Dedifferentiated amniotic fluid mesenchymal stem cell (primary cell): ENCODE data around the gene MIB1.
"Not testable (repeated sequence)": the region's sequence is repeated elsewhere in the genome, so short reads cannot be mapped to it uniquely, and the experiment has no call there.

Experiments used
- DNase-seq: peaks from one replicate; pipeline ENCODE4 v3.0.0-alpha.2; 2016; ENCODE audit errors: extremely low spot score

Gene MIB1

DNA sequence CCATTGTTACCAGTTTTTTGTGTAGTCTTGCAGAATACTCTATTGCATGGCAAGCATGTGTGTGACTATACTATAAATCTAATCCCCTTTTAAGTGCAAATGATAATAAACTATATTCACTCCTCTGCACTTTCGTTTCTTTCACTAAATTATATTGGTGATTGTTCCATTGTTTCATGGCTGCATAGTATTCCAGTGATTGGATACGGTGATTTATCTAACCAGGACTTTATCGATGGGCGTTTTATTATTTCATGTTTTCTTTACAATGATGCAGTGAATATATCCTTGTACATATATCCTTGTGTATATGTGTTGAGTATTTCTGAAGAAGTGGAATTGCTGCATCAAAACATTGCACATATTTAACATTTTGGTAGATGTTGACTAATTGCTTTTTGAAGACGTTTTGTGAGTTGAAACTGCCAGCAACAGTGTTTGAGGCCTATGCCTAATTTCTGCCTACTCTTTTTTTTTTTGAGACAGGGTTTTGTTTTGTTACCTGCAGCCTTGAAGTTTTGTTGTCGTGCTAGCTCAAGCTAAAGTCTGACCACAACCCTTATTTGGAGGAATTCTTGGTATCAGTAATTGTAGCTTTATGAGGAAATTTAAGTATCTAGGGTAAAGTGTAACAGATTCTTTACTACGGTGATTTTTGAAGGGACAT lies 2.7 kb downstream of the MIB1 start:
- DNase-seq, result no peak

GRCh38 chr18:21745231-21745630 lies 4.6 kb downstream of the MIB1 start:
- no peak for DNase-seq

- no peak for DNase-seq
Observed at GRCh38 chr18:21747268-21747667, 6.7 kb downstream of the MIB1 start.

DNA sequence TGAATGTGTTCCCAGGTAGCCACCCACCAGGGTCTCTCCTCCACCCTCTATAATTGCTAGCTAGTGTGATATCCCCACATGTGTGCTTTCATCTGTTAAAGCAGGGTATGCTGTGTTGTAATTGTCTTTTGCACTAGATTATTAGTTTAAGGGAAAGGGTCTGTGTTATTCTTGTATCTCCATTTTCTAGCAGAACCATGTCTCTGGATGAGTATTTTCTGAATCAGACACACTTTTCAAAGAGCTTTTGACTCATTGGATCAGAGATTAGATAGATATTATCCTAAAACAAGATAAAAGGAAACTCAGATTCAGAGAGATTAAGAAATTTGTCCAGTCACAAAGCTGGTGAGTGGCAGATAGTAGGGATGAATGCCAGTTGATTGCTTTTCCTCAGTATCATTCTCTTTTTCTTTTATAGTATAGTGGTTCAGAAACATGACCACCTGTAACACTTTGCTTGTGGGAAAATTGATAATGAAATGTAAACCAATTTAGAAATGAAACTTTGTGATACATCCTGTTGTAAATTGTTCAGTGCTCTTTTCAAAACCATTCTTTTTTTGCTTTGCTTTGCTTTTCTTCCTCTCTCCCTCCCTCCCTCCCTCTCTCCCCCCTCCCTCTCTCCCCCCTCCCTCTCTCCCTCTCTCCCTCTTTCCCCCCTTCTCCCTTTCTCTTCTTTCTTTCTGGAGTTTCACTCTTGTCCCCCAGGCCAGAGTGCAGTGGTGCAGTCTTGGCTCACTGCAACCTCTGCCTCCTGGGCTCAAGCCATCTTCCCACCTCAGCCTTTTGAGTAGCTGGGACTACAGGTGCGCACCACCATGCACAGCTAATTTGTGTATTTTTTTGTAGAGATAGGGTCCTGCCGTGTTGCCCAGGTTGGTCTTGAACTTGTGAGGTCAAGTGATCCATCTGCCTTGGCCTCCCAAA lies 7.4 kb downstream of the MIB1 start:
- no peak for DNase-seq

- DNase-seq, result no peak
Observed at GRCh38 chr18:21757833-21758232, 17.2 kb downstream of the MIB1 start.

DNA sequence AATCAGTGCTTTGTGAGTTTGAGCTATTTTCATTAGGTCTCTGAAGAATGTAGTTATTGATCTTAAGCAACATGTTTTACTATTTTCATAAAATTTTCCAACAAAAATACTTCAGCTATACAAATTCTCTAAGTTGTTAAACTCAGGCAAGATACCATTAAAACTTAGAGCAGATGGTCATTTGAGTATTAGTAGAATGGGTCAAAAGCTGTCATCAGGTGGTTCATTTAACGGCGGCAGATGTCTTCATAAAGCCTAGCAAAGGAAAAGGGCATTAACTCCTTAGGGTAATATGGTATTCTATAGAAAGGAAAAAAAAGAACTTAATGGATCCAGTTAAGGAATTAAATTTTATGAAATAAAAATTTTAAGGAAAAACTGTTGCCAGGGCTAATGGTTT lies 19.2 kb downstream of the MIB1 start:
- no peak for DNase-seq

DNA sequence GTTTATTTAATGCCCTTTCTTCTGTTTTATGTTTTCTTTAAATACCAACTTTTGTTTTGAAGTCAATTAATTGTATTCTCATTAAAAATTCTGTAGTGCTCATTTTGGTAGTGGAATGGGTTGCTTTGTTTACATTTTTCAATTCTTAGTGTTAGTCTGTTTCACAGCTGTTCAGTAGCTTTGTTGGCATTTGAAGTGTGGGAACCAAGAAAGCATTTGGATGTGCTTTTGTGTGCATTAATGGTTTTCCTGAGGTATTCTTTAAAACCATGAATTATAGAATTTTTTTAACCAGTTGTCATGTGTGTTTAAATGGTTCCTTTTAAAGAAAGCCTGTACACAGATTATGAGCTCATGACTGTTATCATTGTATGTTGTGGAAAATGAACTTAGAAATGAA lies 19.7 kb downstream of the MIB1 start:
- DNase-seq, result no peak

DNA sequence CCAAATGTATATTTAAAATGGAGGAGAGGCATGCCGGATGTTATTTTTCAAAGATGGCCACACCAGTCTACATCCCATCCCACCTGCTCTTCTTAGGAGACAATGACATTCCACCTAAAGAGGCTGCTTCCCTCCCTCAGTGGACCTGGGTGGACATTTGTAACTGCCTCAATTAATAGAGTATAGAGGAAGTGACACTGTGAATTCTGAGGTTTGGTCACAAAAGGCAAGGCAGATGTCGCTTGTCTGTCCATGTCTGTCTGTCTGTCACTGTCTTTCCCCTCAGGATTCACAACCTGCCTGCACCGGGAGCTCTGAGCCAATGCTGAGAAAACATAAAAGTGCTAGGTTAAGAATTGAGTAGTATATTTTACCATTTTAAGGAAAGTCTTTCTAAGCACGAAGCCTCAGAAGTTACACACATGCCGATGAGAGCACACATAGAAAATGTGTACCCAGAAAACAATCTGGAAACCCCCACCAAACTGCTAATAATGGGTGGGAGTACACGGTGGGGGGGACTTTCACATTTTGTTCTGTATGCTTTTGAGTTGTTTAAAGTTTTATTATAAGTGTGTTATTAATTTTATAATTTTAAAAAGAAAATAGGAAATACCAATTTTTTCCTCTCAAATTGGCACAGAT lies 21.0 kb downstream of the MIB1 start:
- no peak for DNase-seq

- DNase-seq, result no peak
Observed at GRCh38 chr18:21762181-21762772, 21.7 kb downstream of the MIB1 start.

- no peak for DNase-seq
Observed at GRCh38 chr18:21763846-21764646, 23.5 kb downstream of the MIB1 start.

DNA sequence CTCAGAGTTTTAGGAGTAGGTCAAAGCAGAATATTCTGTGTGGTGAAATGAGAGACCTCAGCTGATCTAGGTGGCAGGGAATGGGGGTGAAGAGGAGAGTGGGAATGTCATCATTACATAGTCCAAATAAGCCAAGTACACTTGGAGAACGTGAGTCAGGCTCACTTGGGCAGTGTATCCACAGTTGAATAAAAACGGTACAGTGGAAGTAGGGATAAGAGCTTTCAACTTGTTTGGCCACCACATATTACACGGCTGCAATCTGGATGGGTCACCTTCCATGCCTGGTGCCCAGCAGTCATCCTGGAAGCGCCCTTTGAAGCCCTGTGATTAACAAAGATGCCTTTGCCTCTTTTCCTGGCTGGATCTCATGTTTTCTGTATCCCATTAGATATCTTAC lies 28.6 kb downstream of the MIB1 start:
- DNase-seq, result no peak

- no peak for DNase-seq
Observed at GRCh38 chr18:21774722-21775121, 34.1 kb downstream of the MIB1 start.

GRCh38 chr18:21777814-21778213 lies 37.2 kb downstream of the MIB1 start:
- no peak for DNase-seq

GRCh38 chr18:21786526-21786925 lies 45.9 kb downstream of the MIB1 start:
- no peak for DNase-seq

DNA sequence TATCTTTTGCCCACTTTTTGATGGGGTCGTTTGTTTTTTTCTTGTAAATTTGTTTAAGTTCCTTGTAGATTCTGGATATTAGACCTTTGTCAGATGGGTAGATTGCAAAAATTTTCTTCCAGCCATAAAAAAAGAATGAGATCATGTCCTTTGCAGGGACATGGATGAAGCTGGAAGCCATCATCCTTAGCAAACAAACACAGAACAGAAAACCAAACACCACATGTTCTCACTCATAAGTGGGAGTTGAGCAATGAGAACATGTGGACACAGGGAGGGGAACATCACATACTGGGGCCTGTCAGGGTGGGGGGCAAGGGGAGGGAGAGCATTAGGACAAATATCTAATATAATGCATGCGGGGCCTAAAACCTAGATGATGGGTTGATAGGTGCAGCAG lies 55.5 kb downstream of the MIB1 start:
- DNase-seq, result not testable (repeated sequence)

DNA sequence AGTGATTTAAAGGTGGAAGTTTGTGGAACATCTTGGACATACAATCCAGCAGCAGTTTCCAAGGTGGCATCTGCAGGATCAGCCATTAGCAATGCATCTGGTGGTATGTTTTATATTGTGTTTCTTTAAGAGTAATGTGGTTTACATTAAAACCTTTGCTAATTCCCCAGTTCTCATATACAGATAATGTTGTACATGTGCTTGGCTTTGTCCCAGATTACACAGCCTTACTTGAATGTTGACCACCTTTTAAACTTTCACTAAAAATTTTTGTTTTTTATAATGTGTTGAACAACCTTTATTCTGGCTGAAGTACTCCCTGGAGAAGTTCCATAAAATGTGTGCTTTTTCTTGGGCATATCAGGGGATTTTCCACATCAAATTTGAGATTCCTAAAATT lies 57.5 kb downstream of the MIB1 start:
- no peak for DNase-seq

- peak; percentile 16 for DNase-seq
Observed at GRCh38 chr18:21799721-21800120, 59.1 kb downstream of the MIB1 start.

- DNase-seq, result no peak
Observed at GRCh38 chr18:21803495-21803894, 62.9 kb downstream of the MIB1 start.

GRCh38 chr18:21805771-21806366 lies 65.3 kb downstream of the MIB1 start:
- DNase-seq, result no peak

GRCh38 chr18:21808185-21808584 lies 67.6 kb downstream of the MIB1 start:
- no peak for DNase-seq

DNA sequence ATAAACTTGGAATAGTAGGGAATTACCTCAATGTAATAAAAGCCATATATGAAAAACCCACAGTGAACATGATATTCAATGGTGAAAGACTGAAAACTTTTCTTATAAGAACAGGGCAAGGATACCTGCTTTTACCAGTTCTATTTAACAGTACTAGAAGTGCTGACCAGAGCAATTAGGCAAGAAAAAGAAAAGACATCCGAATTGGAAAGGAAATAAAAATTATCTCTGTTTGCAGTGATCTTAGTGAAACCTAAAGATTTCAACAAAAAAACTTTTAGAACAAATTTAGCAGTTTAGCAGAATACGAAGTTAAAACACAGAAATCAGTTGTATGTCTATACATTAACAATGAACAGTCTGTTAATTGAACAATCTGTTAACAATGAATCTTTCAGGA lies 69.1 kb downstream of the MIB1 start:
- DNase-seq, result no peak
